ENCODE data around the gene FABP6.

FABP6 gene

DNA sequence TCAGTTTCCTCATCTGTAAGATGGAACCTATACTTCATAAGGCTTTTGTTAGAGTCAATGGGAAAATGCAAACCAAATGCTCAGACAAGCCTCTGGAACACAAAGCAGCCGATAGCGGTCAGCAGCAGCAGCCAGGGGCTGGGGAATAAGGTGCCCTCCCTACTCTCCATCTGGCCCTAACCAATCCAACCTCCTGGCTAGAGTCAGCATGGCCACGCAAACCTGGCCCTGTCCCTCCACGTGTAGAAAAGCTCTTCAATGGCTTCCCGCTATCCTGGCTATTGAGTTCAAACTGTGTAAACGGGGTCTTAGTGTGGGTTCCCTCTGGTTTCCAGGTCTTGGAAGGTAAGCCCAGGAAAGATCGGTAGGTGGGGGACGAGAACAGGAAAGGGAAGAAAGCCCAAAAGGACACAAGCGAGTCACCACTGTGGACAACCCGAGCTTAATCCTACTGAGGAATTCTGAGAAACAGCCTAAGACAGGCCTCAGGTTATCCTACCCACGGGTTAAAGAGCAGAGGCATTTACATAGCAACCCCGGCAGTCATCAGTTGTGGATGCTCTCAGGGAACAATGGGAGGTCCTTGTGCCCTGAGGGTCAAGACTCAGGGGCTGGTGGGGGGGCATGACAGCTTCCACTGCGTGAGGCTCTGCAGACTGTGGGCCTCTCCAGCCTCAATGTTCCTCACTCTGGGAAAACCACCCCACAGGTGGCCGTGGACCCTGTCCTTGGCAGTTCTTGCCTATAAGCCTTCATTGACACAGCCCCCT, 30.9 kb downstream of the FABP6 start:
- H3K4ac ChIP-seq (ENCODE audit: low read depth, low read length): no peak overlapping the region
- H4K5ac ChIP-seq (ENCODE audit: low read length): no peak overlapping the region
- H3K79me2 ChIP-seq (ENCODE audit: control insufficient read depth, insufficient read depth, low read length): no peaks in the 10 kb centered on the region
- DNase-seq: peak; percentile 78
- H3K27me3 ChIP-seq (ENCODE audit: insufficient read depth, low read length, poor library complexity): no peaks in the 10 kb centered on the region
- H3K79me1 ChIP-seq (ENCODE audit: low read length): peaks cover 2% of the 10 kb centered on the region
- no peaks in the 10 kb centered on the region for H3K36me3 ChIP-seq (ENCODE audit: control insufficient read depth, insufficient read depth, low read length)
- H2BK120ac ChIP-seq (ENCODE audit: low read depth, low read length): no peak overlapping the region
- no peak overlapping the region for H3K9ac ChIP-seq (ENCODE audit: low read length)
- H3K4me1 ChIP-seq (ENCODE audit: control insufficient read depth, low read depth, low read length): no peaks in the 10 kb centered on the region
- H2BK15ac ChIP-seq (replicated peaks; ENCODE audit: low read depth): no peak overlapping the region
- H3K27ac ChIP-seq (ENCODE audit: low read depth, low read length): no peak overlapping the region
- H3K23ac ChIP-seq (ENCODE audit: low read length): no peak overlapping the region
- no CpG with 5 or more reads among the region's 14 CpGs for WGBS (ENCODE audit: extremely low coverage, insufficient coverage, low lambda C conversion rate)
- no peak overlapping the region for H3K18ac ChIP-seq (ENCODE audit: low read length)
- H3K4me3 ChIP-seq (ENCODE audit: low read length): no peak overlapping the region
- H3K4me2 ChIP-seq (ENCODE audit: low read length): no peak overlapping the region
- H4K8ac ChIP-seq (ENCODE audit: low read depth, low read length): no peak overlapping the region
- no peak overlapping the region for H2BK5ac ChIP-seq (ENCODE audit: low read length)
- no peak overlapping the region for H3K56ac ChIP-seq (ENCODE audit: low read length)
- H2AK5ac ChIP-seq (ENCODE audit: low read length): no peak overlapping the region

GRCh38 chr5:160260881-160261815, 31.8 kb downstream of the FABP6 start:
- no peak overlapping the region for H2AK5ac ChIP-seq (ENCODE audit: low read length)
- H3K4me1 ChIP-seq (ENCODE audit: control insufficient read depth, low read depth, low read length): peaks cover 2% of the 10 kb centered on the region
- no peaks in the 10 kb centered on the region for H3K79me2 ChIP-seq (ENCODE audit: control insufficient read depth, insufficient read depth, low read length)
- H3K4me2 ChIP-seq (ENCODE audit: low read length): no peak overlapping the region
- no peaks in the 10 kb centered on the region for H3K27me3 ChIP-seq (ENCODE audit: insufficient read depth, low read length, poor library complexity)
- no peak overlapping the region for H4K5ac ChIP-seq (ENCODE audit: low read length)
- no peak overlapping the region for H2BK15ac ChIP-seq (replicated peaks; ENCODE audit: low read depth)
- no peak overlapping the region for H3K4me3 ChIP-seq (ENCODE audit: low read length)
- H3K23ac ChIP-seq (ENCODE audit: low read length): no peak overlapping the region
- no CpG with 5 or more reads among the region's 22 CpGs for WGBS (ENCODE audit: extremely low coverage, insufficient coverage, low lambda C conversion rate)
- no peak overlapping the region for H2BK120ac ChIP-seq (ENCODE audit: low read depth, low read length)
- H4K8ac ChIP-seq (ENCODE audit: low read depth, low read length): no peak overlapping the region
- no peak overlapping the region for H3K9ac ChIP-seq (ENCODE audit: low read length)
- no peak overlapping the region for H3K4ac ChIP-seq (ENCODE audit: low read depth, low read length)
- DNase-seq: peak; percentile 76
- H3K79me1 ChIP-seq (ENCODE audit: low read length): peaks cover 2% of the 10 kb centered on the region
- no peak overlapping the region for H3K56ac ChIP-seq (ENCODE audit: low read length)
- H3K27ac ChIP-seq (ENCODE audit: low read depth, low read length): no peak overlapping the region
- H2BK5ac ChIP-seq (ENCODE audit: low read length): no peak overlapping the region
- no peaks in the 10 kb centered on the region for H3K36me3 ChIP-seq (ENCODE audit: control insufficient read depth, insufficient read depth, low read length)
- no peak overlapping the region for H3K18ac ChIP-seq (ENCODE audit: low read length)

DNA sequence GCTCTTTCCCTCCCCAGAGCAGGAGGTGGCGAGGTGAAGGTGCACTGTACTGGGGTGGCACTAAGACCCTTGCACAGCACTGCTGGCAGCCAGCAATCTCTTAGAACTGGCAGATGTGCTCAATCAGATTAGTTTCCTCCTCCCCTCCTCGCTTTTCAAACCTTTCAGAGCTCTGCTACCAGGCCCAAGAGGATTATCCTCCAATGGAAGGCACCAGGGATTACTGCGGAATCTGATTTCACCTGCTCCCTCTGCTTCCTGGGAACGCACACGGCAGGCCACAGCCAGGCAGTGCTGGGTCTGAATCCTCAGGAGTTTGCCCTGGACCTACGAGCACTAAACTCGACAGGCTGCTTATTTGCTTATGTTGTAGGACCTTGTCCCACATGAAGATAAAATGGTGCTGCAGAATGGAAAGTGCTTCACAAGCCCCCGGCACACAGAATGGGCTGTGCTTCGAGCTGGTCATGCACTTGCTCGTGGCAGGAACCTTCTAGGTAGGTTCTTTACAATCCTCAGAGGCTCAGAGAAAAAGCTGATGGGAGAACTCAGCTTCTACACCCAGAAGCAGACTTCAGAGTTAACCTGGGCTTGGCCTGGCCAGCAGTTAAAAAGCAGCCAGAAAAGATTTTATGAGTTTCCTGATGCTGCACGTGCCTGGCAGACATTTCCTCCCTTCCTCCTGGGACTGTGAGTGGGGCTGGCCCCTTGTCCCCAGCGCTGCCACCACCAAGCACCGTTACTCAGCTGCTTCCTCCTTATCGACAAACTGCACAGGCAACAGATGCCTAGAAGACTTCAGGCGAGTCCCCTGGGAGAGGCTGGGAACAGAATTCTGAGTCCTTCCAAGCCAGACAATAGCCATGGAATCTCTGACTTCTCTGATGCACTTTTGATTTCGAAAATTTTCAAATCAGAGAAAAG, 33.1 kb downstream of the FABP6 start:
- H3K18ac ChIP-seq (ENCODE audit: low read length): no peak overlapping the region
- no peak overlapping the region for H2BK5ac ChIP-seq (ENCODE audit: low read length)
- peak overlapping the region; percentile 57 for H3K23ac ChIP-seq (ENCODE audit: low read length)
- H2AK5ac ChIP-seq (ENCODE audit: low read length): no peak overlapping the region
- no peak overlapping the region for H3K27ac ChIP-seq (ENCODE audit: low read depth, low read length)
- H3K4me3 ChIP-seq (ENCODE audit: low read length): no peak overlapping the region
- H4K8ac ChIP-seq (ENCODE audit: low read depth, low read length): no peak overlapping the region
- H2BK120ac ChIP-seq (ENCODE audit: low read depth, low read length): no peak overlapping the region
- H3K36me3 ChIP-seq (ENCODE audit: control insufficient read depth, insufficient read depth, low read length): no peaks in the 10 kb centered on the region
- peaks cover 10% of the 10 kb centered on the region for H3K4me1 ChIP-seq (ENCODE audit: control insufficient read depth, low read depth, low read length)
- H3K79me2 ChIP-seq (ENCODE audit: control insufficient read depth, insufficient read depth, low read length): no peaks in the 10 kb centered on the region
- H3K9ac ChIP-seq (ENCODE audit: low read length): no peak overlapping the region
- no CpG with 5 or more reads among the region's 16 CpGs for WGBS (ENCODE audit: extremely low coverage, insufficient coverage, low lambda C conversion rate)
- no peaks in the 10 kb centered on the region for H3K27me3 ChIP-seq (ENCODE audit: insufficient read depth, low read length, poor library complexity)
- H4K5ac ChIP-seq (ENCODE audit: low read length): no peak overlapping the region
- H3K79me1 ChIP-seq (ENCODE audit: low read length): peaks cover 2% of the 10 kb centered on the region
- H3K4ac ChIP-seq (ENCODE audit: low read depth, low read length): no peak overlapping the region
- no peak overlapping the region for H3K4me2 ChIP-seq (ENCODE audit: low read length)
- no peak overlapping the region for H3K56ac ChIP-seq (ENCODE audit: low read length)
- no peak overlapping the region for H2BK15ac ChIP-seq (replicated peaks; ENCODE audit: low read depth)
- peak; percentile 39 for DNase-seq

GRCh38 chr5:160263326-160263855, 34.1 kb downstream of the FABP6 start:
- DNase-seq: no peak
- no peak overlapping the region for H2BK120ac ChIP-seq (ENCODE audit: low read depth, low read length)
- peaks cover 10% of the 10 kb centered on the region for H3K4me1 ChIP-seq (ENCODE audit: control insufficient read depth, low read depth, low read length)
- no peak overlapping the region for H3K18ac ChIP-seq (ENCODE audit: low read length)
- H4K5ac ChIP-seq (ENCODE audit: low read length): no peak overlapping the region
- no peaks in the 10 kb centered on the region for H3K36me3 ChIP-seq (ENCODE audit: control insufficient read depth, insufficient read depth, low read length)
- peaks cover 2% of the 10 kb centered on the region for H3K79me1 ChIP-seq (ENCODE audit: low read length)
- no peak overlapping the region for H3K56ac ChIP-seq (ENCODE audit: low read length)
- no peak overlapping the region for H3K23ac ChIP-seq (ENCODE audit: low read length)
- no CpG with 5 or more reads among the region's 4 CpGs for WGBS (ENCODE audit: extremely low coverage, insufficient coverage, low lambda C conversion rate)
- no peaks in the 10 kb centered on the region for H3K79me2 ChIP-seq (ENCODE audit: control insufficient read depth, insufficient read depth, low read length)
- H3K4me3 ChIP-seq (ENCODE audit: low read length): no peak overlapping the region
- no peak overlapping the region for H3K4me2 ChIP-seq (ENCODE audit: low read length)
- no peak overlapping the region for H3K4ac ChIP-seq (ENCODE audit: low read depth, low read length)
- H3K9ac ChIP-seq (ENCODE audit: low read length): no peak overlapping the region
- no peak overlapping the region for H2AK5ac ChIP-seq (ENCODE audit: low read length)
- H2BK15ac ChIP-seq (replicated peaks; ENCODE audit: low read depth): no peak overlapping the region
- no peak overlapping the region for H2BK5ac ChIP-seq (ENCODE audit: low read length)
- H3K27ac ChIP-seq (ENCODE audit: low read depth, low read length): no peak overlapping the region
- no peaks in the 10 kb centered on the region for H3K27me3 ChIP-seq (ENCODE audit: insufficient read depth, low read length, poor library complexity)
- no peak overlapping the region for H4K8ac ChIP-seq (ENCODE audit: low read depth, low read length)

DNA sequence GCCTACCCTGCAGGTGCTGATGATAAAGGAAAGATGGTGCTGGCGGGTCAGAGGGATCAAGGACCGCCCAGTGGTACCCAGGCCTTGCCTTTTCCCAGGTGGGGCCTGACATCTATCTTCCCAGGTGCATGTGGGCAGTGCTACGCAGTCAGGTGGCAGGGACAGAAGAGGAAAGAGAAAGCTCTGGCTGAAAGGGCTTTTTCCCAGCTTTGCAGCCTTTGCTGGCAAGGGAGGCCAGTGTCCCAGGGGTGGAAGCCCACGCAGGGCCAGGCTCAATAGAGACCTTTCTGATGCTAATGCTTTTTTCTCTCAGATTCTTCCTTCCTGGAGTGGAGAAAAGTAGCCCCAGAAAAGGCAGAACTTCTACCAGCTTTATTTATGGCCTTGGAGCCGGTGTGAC, 36.7 kb downstream of the FABP6 start:
- WGBS (ENCODE audit: extremely low coverage, insufficient coverage, low lambda C conversion rate): no CpG with 5 or more reads among the region's 5 CpGs
- H3K4me1 ChIP-seq (ENCODE audit: control insufficient read depth, low read depth, low read length): peaks cover 15% of the 10 kb centered on the region
- no peak overlapping the region for H3K4ac ChIP-seq (ENCODE audit: low read depth, low read length)

More for the DNA sequence above, 36.7 kb downstream of the FABP6 start:
- no peak overlapping the region for H2AK5ac ChIP-seq (ENCODE audit: low read length)
- H2BK15ac ChIP-seq (replicated peaks; ENCODE audit: low read depth): no peak overlapping the region
- no peak for DNase-seq
- H3K23ac ChIP-seq (ENCODE audit: low read length): no peak overlapping the region
- no peak overlapping the region for H3K27ac ChIP-seq (ENCODE audit: low read depth, low read length)
- H3K79me2 ChIP-seq (ENCODE audit: control insufficient read depth, insufficient read depth, low read length): no peaks in the 10 kb centered on the region
- no peak overlapping the region for H4K5ac ChIP-seq (ENCODE audit: low read length)
- H3K36me3 ChIP-seq (ENCODE audit: control insufficient read depth, insufficient read depth, low read length): no peaks in the 10 kb centered on the region
- H3K79me1 ChIP-seq (ENCODE audit: low read length): peaks cover 2% of the 10 kb centered on the region
- H2BK120ac ChIP-seq (ENCODE audit: low read depth, low read length): no peak overlapping the region
- H2BK5ac ChIP-seq (ENCODE audit: low read length): no peak overlapping the region
- no peak overlapping the region for H3K18ac ChIP-seq (ENCODE audit: low read length)
- H4K8ac ChIP-seq (ENCODE audit: low read depth, low read length): no peak overlapping the region
- peak overlapping the region; percentile 71 for H3K56ac ChIP-seq (ENCODE audit: low read length)
- H3K4me2 ChIP-seq (ENCODE audit: low read length): no peak overlapping the region
- no peak overlapping the region for H3K4me3 ChIP-seq (ENCODE audit: low read length)
- peak overlapping the region; percentile 22 for H3K9ac ChIP-seq (ENCODE audit: low read length)
- H3K27me3 ChIP-seq (ENCODE audit: insufficient read depth, low read length, poor library complexity): no peaks in the 10 kb centered on the region

Data from mesendoderm (in vitro differentiated cells).